ENCODE data around the gene ARL16.

DNA sequence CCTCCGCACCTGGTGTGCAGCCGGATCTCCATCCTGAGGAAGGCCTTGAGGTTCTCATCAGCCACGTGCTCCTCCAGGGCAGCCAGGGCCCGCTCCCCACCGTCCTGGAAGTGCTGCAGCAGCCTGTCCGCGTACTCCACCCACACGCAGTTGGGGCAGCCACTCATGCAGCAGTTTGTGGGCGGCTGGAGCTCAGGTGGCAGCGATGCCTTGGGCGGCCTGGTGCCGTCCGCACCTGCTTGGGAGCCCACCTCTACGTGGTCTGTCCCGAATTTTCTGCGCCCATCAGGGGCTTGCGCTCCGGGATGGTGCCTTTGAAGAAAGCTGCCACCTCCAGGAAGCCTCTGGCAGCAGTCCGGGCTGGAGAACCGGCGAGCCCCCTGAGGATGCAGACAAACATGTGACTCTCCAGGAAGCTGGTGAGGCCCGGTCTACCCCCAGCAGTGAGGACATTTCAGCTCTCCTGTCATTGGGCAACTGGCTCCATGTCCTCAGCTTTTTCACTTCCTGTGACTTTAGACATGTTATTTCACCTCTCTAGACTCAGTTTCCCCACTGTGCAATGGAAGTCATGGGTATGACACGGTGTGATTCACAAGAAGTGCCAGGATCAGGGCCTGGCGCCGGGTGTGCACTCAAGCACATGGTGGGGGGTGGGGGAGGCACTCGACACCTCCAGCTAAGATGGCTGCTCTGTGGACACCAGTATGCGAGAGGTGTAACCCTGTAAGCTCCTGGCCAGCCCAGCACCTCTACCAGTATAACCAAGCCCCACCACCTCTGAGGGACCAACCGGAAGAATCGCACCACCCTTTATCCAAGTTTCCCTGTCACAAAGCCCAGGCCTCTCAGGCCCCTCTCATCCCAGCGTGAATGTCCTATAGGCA is 18.1 kb downstream of the ARL16 start:
- TF ChIP-seq CTCF (IDR thresholded peaks at IDR 0.05 in 8 of 11, conservative IDR thresholded peaks at IDR 0.05 in 3 of 11) (no peak), POLR2A (IDR thresholded peaks at IDR 0.05) (no peak)

Measured in spleen (tissue), 7 donors.